MCF 10A (cell line): ENCODE results near the gene NRP1. TPM values are rescaled to one million over a fixed set of nuclear protein-coding genes. Genes with fewer than 3 reads are reported as not detected.

Experiments
- BruUV-seq: library from RNA; stranded (reverse); fragments of 400-500 nt; replicated peaks from 2 replicates; lab custom pipeline; 2021; lab: Mats Ljungman, UMichigan
- CTCF ChIA-PET: fragments of 300-600 bp; sonication (Branson Sonifier 250); formaldehyde crosslinking; extraction: SDS; loops from one replicate; lab custom pipeline; 2021; ENCODE audit warnings: antibody characterized with exemption, inconsistent platforms; lab: Yijun Ruan, JAX
- POLR2A ChIA-PET: fragments of 300-600, 350-650 bp; sonication (Branson Sonifier 250); formaldehyde crosslinking; extraction: SDS; loops from one replicate; lab custom pipeline; 2020; ENCODE audit warnings: antibody characterized with exemption, inconsistent platforms; lab: Yijun Ruan, JAX
- DNase-seq: peaks from one replicate; pipeline ENCODE4 v3.0.0-alpha.2; 2018; ENCODE audit not compliant: unreplicated experiment
- H3K27ac Mint-ChIP-seq: one replicate; pipeline ENCODE4 v1.8.0; 2022; ENCODE audit warnings: mild to moderate bottlenecking, low read depth, mixed read lengths; ENCODE audit not compliant: unreplicated experiment
- H3K27me3 Mint-ChIP-seq: one replicate; pipeline ENCODE4 v1.8.0; 2022; ENCODE audit warnings: mixed read lengths; ENCODE audit not compliant: insufficient read depth, unreplicated experiment
- H3K36me3 Mint-ChIP-seq: one replicate; pipeline ENCODE4 v1.8.0; 2022; ENCODE audit warnings: mild to moderate bottlenecking, moderate library complexity, mixed read lengths; ENCODE audit not compliant: insufficient read depth, unreplicated experiment
- H3K4me1 Mint-ChIP-seq: one replicate; pipeline ENCODE4 v1.8.0; 2022; ENCODE audit warnings: mixed read lengths; ENCODE audit not compliant: insufficient read depth, unreplicated experiment
- H3K4me3 Mint-ChIP-seq: one replicate; pipeline ENCODE4 v1.8.0; 2022; ENCODE audit warnings: mild to moderate bottlenecking, moderate library complexity, mixed read lengths; ENCODE audit not compliant: unreplicated experiment
- H3K9me3 Mint-ChIP-seq: one replicate; pipeline ENCODE4 v1.8.0; 2022; ENCODE audit warnings: mixed read lengths; ENCODE audit not compliant: unreplicated experiment
- intact Hi-C: fragments of 100-400 bp; cut with micrococcal nuclease; formaldehyde crosslinking; loops from 2 replicates; pipeline ENCODE4 v1.14.1; 2022
- total RNA-seq: library from RNA; stranded (reverse); gene quantifications from 2 replicates; pipeline ENCODE4 v1.2.3, GENCODE V29; 2022
- TF ChIP-seq, protein P1 (sequence below): fragments of 200-600 bp; IDR thresholded peaks from one replicate; pipeline ENCODE4 v1.8.0; 2022; ENCODE audit warnings: antibody characterized with exemption, mild to moderate bottlenecking; ENCODE audit not compliant: unreplicated experiment

Gene NRP1
- total RNA-seq, 1 experiment from 2014 or later, result 66.6 TPM

DNA sequence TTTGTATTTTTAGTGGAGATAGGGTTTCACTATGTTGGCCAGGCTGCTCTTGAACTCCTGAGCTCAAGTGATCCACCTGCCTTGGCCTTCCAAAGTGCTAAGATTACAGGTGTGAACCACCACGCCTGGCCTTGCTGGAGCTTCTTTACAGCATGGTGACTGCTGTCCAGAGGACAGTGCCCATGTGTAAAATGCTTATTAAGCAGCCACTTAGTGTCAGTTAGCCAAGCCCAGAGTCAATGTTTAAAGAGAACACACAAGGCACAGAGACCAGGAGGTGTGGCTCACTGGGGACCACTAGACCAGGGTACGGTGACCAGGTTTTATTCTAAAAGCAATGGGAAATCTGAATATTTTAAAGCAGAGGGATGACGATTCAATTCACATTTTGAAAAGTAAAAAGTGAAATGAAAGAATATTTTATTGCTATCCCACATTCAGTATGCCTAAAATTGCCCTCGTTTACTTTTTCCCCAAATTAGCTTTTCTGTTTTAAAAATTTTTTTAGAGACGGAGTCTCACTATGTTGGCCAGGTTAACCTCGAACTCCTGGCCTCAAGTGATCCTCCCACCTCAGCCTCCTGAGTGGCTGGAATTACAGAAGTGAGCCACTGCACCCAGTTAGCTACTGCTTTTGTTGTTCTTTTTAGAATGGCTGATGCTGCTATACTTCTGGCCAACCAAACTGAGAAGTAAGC is 172.8 kb downstream of the NRP1 start:
- H3K4me1 Mint-ChIP-seq, result peaks cover 9% of the 10 kb centered on the region
- no peaks in the 10 kb centered on the region for H3K27me3 Mint-ChIP-seq
- no peak for DNase-seq
- CTCF ChIA-PET, result no interaction called here
- no TSS peak for BruUV-seq
- TF ChIP-seq, protein P1, sequence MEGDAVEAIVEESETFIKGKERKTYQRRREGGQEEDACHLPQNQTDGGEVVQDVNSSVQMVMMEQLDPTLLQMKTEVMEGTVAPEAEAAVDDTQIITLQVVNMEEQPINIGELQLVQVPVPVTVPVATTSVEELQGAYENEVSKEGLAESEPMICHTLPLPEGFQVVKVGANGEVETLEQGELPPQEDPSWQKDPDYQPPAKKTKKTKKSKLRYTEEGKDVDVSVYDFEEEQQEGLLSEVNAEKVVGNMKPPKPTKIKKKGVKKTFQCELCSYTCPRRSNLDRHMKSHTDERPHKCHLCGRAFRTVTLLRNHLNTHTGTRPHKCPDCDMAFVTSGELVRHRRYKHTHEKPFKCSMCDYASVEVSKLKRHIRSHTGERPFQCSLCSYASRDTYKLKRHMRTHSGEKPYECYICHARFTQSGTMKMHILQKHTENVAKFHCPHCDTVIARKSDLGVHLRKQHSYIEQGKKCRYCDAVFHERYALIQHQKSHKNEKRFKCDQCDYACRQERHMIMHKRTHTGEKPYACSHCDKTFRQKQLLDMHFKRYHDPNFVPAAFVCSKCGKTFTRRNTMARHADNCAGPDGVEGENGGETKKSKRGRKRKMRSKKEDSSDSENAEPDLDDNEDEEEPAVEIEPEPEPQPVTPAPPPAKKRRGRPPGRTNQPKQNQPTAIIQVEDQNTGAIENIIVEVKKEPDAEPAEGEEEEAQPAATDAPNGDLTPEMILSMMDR, result no peak
- intact Hi-C loops, result no loop called here
- H3K27ac Mint-ChIP-seq, result no peak overlapping the region
- no peak overlapping the region for H3K4me3 Mint-ChIP-seq
- no peaks in the 10 kb centered on the region for H3K36me3 Mint-ChIP-seq
- POLR2A ChIA-PET, result interaction anchor here (0.6 kb wide), 1 partner anchor 13 kb away, joined by 3 read pairs; no protein-coding TSS in a partner anchor
- no peaks in the 10 kb centered on the region for H3K9me3 Mint-ChIP-seq

DNA sequence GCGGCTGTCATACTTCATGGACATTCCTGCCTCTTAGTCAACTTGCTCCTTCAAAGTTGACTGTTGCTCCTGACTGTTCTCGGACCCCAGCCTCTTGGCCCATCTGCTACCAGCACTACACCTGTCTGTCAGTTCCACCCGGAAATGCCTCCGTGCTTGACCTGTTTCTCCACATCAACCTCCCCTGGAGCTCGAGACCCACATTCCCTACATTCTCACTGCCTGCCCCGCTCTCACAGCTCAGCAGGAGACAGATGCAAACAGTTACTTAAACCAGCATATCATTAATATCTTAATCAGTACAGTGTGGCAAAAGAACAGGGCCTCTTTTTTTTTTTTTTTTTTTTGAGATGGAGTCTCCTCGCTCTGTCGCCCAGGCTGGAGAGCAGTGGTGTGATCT is 174.3 kb downstream of the NRP1 start:
- ChIA-PET CTCF (interaction anchor here (1.1 kb wide), 1 partner anchor 149 kb away, joined by 3 read pairs; no protein-coding TSS in a partner anchor), POLR2A (interaction anchor here (1.1 kb wide), 1 partner anchor 26 kb away, joined by 6 read pairs; no protein-coding TSS in a partner anchor)
- Mint-ChIP-seq H3K4me1 (peaks cover 20% of the 10 kb centered on the region), H3K27ac (no peak overlapping the region), H3K27me3 (no peaks in the 10 kb centered on the region), H3K4me3 (no peak overlapping the region), H3K36me3 (no peaks in the 10 kb centered on the region), H3K9me3 (no peaks in the 10 kb centered on the region)
- no TSS peak for BruUV-seq
- DNase-seq, result no peak
- TF ChIP-seq, protein P1, result no peak
- intact Hi-C loops, result no loop called here

DNA sequence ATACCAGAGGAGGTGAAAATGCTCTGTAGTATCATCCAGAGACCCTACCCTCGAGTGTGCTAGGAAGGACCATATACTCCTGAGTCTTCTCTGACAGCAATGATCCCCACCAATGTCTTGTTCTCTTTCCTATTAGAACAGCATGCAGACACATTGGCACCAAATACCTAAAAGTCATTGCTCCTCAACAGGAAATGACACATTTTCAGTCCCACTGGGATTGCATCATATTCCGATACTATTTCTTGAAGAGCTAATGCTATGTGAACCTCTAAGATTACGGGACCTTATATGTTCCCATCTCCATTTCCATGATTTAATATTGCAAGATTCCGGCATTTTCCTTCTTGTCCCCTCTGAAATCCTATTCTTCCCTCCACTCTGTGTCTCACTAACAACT is 177.4 kb downstream of the NRP1 start:
- H3K9me3 Mint-ChIP-seq, result no peaks in the 10 kb centered on the region
- H3K27me3 Mint-ChIP-seq, result no peaks in the 10 kb centered on the region
- ChIA-PET CTCF (interaction anchor here (0.6 to 1.5 kb wide), 2 partner anchors 148 to 999 kb away, joined by 3 to 7 read pairs; no protein-coding TSS in a partner anchor), POLR2A (interaction anchor here (0.6 to 1.2 kb wide), 2 partner anchors 23 to 24 kb away, joined by 3 read pairs; no protein-coding TSS in a partner anchor)
- H3K4me1 Mint-ChIP-seq, result peaks cover 20% of the 10 kb centered on the region
- DNase-seq, result peak; percentile 77
- H3K4me3 Mint-ChIP-seq, result no peak overlapping the region
- no TSS peak for BruUV-seq
- TF ChIP-seq, protein P1, result no peak
- intact Hi-C loops, result loop anchor here (2.0 to 5.0 kb wide), 3 partner anchors 28 to 362 kb away; partner anchors contain the start of gene ITGB1
- H3K27ac Mint-ChIP-seq, result peak overlapping the region; percentile 9
- H3K36me3 Mint-ChIP-seq, result no peaks in the 10 kb centered on the region
